B cell (primary cell): Measurements from ENCODE around the gene TKT. TPM values are rescaled to one million over a fixed set of nuclear protein-coding genes. Genes with fewer than 3 reads are reported as not detected.
A peak's percentile ranks its signal among the peaks of the same experiment; 100 is the strongest.

Source experiments
- ATAC-seq: fragments of 200-7000 bp; cut with Tn5 transposase; one replicate; pipeline ENCODE4 v1.10.0; 2021; ENCODE audit warnings: low read depth, mild to moderate bottlenecking, moderate number of reproducible peaks, moderate library complexity
- CTCF ChIA-PET: fragments of 350-600 bp; sonication (Branson Sonifier 250); formaldehyde crosslinking; loops from one replicate; lab custom pipeline; 2021; ENCODE audit warnings: antibody characterized with exemption, inconsistent platforms; lab: Charles Lee
- POLR2A ChIA-PET: fragments of 350-600 bp; sonication (Branson Sonifier 250); formaldehyde crosslinking; loops from one replicate; lab custom pipeline; 2021; ENCODE audit warnings: antibody characterized with exemption; lab: Charles Lee
- DNase-seq: peaks from one replicate; pipeline ENCODE4 v3.0.0; 2013
- H2AFZ ChIP-seq: 2 replicates; pipeline ENCODE4 v1.6.1; 2012; ENCODE audit warnings: mild to moderate bottlenecking, low read depth, low read length; ENCODE audit not compliant: insufficient read depth, poor library complexity, severe bottlenecking
- H3K27ac ChIP-seq, 2 donors: 1 replicate in 1 of 2; 2 replicates in 1 of 2; pipeline ENCODE4 v1.5.1; 2012 to 2013; ENCODE audit warnings: low read length in 2 of 2, mild to moderate bottlenecking in 2 of 2, moderate library complexity in 1 of 2
- H3K27me3 ChIP-seq, 4 experiments: fragments of 200-600 bp in 1 of 4; sonication (generic) in 1 of 4; replicated peaks in 1 of 4; 1 replicate in 2 of 4; 2 replicates in 2 of 4; pipeline versions ENCODE4 v1.6.1 to v1.7.0; 2013 to 2016; ENCODE audit warnings: low read length in 3 of 4, mild to moderate bottlenecking in 2 of 4, mixed read lengths in 1 of 4, moderate library complexity in 1 of 4; ENCODE audit not compliant: insufficient read depth in 4 of 4, control insufficient read depth in 3 of 4; ENCODE audit errors: control extremely low read depth in 1 of 4
- H3K36me3 ChIP-seq, 2 experiments: replicated peaks in 1 of 2; 1 replicate in 1 of 2; 2 replicates in 1 of 2; pipeline versions ENCODE4 v1.6.1 to v1.7.1; 2013; ENCODE audit warnings: low read length in 1 of 2; ENCODE audit not compliant: insufficient read depth in 2 of 2, control insufficient read depth in 1 of 2; ENCODE audit errors: control extremely low read depth in 1 of 2, extremely low read depth in 1 of 2
- H3K4me1 ChIP-seq, 2 donors: fragments of 200-600 bp in 1 of 2; sonication (generic) in 1 of 2; 1 replicate in 1 of 2; 2 replicates in 1 of 2; pipeline versions ENCODE4 v1.5.1 to v1.6.1; 2013 to 2017; ENCODE audit warnings: low read length in 2 of 2; ENCODE audit not compliant: control insufficient read depth in 2 of 2, insufficient read depth in 2 of 2
- H3K4me2 ChIP-seq: replicated peaks from 2 replicates; pipeline ENCODE3; 2012; ENCODE audit warnings: mild to moderate bottlenecking, low read depth, low read length; ENCODE audit not compliant: poor library complexity, severe bottlenecking
- H3K4me3 ChIP-seq, 5 experiments: fragments of 200-600 bp in 1 of 5; sonication (generic) in 1 of 5; 1 replicate in 3 of 5; 2 replicates in 2 of 5; pipeline versions ENCODE4 v1.5.1 to v1.7.0; 2011 to 2016; ENCODE audit warnings: low read length in 4 of 5, mild to moderate bottlenecking in 4 of 5, low read depth in 2 of 5, control low read depth in 1 of 5, moderate library complexity in 1 of 5; ENCODE audit not compliant: insufficient read depth in 1 of 5; ENCODE audit errors: control extremely low read depth in 1 of 5, extremely low read depth in 1 of 5
- H3K79me2 ChIP-seq: fragments of 200-600 bp; sonication (generic); one replicate; pipeline ENCODE4 v1.6.0; 2016; ENCODE audit warnings: low read length; ENCODE audit not compliant: control insufficient read depth, insufficient read depth
- H3K9ac ChIP-seq: fragments of 200-600 bp; sonication (generic); 2 replicates; pipeline ENCODE4 v1.6.1; 2017; ENCODE audit warnings: mild to moderate bottlenecking, low read length, moderate library complexity
- H3K9me3 ChIP-seq, 3 donors: one replicate each; pipeline versions ENCODE4 v1.6.1 to v1.7.1; 2013; ENCODE audit warnings: low read length in 2 of 3; ENCODE audit not compliant: control insufficient read depth in 2 of 3, insufficient read depth in 1 of 3; ENCODE audit errors: control extremely low read depth in 1 of 3
- H4K20me1 ChIP-seq: 2 replicates; pipeline ENCODE4 v1.6.0; 2012; ENCODE audit warnings: mild to moderate bottlenecking, low read length; ENCODE audit not compliant: insufficient read depth, control insufficient read depth, poor library complexity, severe bottlenecking
- H3K27ac Mint-ChIP-seq: one replicate; pipeline ENCODE4 v1.8.0; 2021; ENCODE audit warnings: mixed read lengths
- H3K27me3 Mint-ChIP-seq: one replicate; pipeline ENCODE4 v1.8.0; 2021; ENCODE audit warnings: mixed read lengths
- H3K4me1 Mint-ChIP-seq: one replicate; pipeline ENCODE4 v1.8.0; 2021; ENCODE audit warnings: mixed read lengths
- H3K4me3 Mint-ChIP-seq: one replicate; pipeline ENCODE4 v1.8.0; 2021; ENCODE audit warnings: mixed read lengths
- H3K9me3 Mint-ChIP-seq: one replicate; pipeline ENCODE4 v1.8.0; 2022; ENCODE audit warnings: mixed read lengths; ENCODE audit not compliant: insufficient read depth
- CTCF ChIP-seq: fragments of 200-600 bp; IDR thresholded peaks from one replicate; pipeline ENCODE4 v1.8.0; 2022; ENCODE audit warnings: antibody characterized with exemption, mild to moderate bottlenecking
- EZH2 ChIP-seq: IDR thresholded peaks from 2 replicates; pipeline ENCODE4 v1.6.1; 2012; ENCODE audit warnings: borderline replicate concordance, low read depth, mild to moderate bottlenecking, moderate library complexity, low read length; ENCODE audit not compliant: insufficient read depth, poor library complexity, severe bottlenecking
- WGBS: methylation state at CpG from one replicate; pipeline ENCODE4 v1.1.5; 2013; ENCODE audit warnings: missing lambda C conversion rate; ENCODE audit not compliant: insufficient coverage; 5-methylcytosine and 5-hydroxymethylcytosine counted together
- intact Hi-C: fragments of 100-400 bp; cut with micrococcal nuclease; formaldehyde crosslinking; loops from one replicate; pipeline ENCODE4 v1.10.0; 2022
- polyA plus RNA-seq: library from polyadenylated mRNA; depleted of rRNA; stranded (reverse); fragments of >200 nt; gene quantifications from 2 replicates; pipeline ENCODE4 v1.2.3, GENCODE V29; 2012
- total RNA-seq, 2 donors: library from RNA; stranded (reverse); fragments of 120-200 nt in 1 of 2; gene quantifications; 1 replicate in 1 of 2; 2 replicates in 1 of 2; pipeline versions ENCODE4 v1.2.3 to v1.2.4, GENCODE V29; 2013 to 2022

The TKT gene
- total and polyA plus RNA-seq, 2 donors (not counting 1 experiment from before 2014, with no cell fraction given) = 69.5 to 81.0 TPM

- CTCF ChIA-PET = interaction anchor here (1.0 to 9.5 kb wide), 3 partner anchors 64 to 83 kb away, joined by 4 to 318 read pairs (median 262); no protein-coding TSS in a partner anchor
Measured at GRCh38 chr3:53198256-53198977, 57.4 kb downstream of the TKT start.

More at GRCh38 chr3:53198256-53198977, 57.4 kb downstream of the TKT start:
- Mint-ChIP-seq H3K4me1 (peaks cover 20% of the 10 kb centered on the region), H3K9me3 (no peaks in the 10 kb centered on the region), H3K27ac (no peak overlapping the region), H3K4me3 (no peak overlapping the region), H3K27me3 (no peaks in the 10 kb centered on the region)
- Histone ChIP-seq H4K20me1 (no peaks in the 10 kb centered on the region), H2AFZ (no peak overlapping the region), H3K27ac (no peak overlapping the region), H3K9ac (no peak overlapping the region), H3K27me3 (no peaks in the 10 kb centered on the region), H3K4me3 (no peak overlapping the region), H3K9me3 (no peaks in the 10 kb centered on the region), H3K36me3 (peaks cover 2 to 10% of the 10 kb centered on the region in 2 experiments), H3K79me2 (no peaks in the 10 kb centered on the region), H3K4me2 (no peak overlapping the region), H3K4me1 (peaks cover 13 to 35% of the 10 kb centered on the region in 2 donors)
- no peak for ATAC-seq
- intact Hi-C loops = no loop called here
- no peak for TF ChIP-seq CTCF
- no peak for TF ChIP-seq EZH2
- POLR2A ChIA-PET = no interaction called here
- 85% methylated on average over 7 of the region's 10 CpGs for WGBS
- peak; percentile 4 for DNase-seq
